NCI-H526 (cell line): Measurements from ENCODE around the gene FAM24B.

Experiments used
- DNase-seq, 2 experiments: peaks; one replicate each; lab custom pipeline; 2025; lab: John Stamatoyannopoulos, UW

Gene FAM24B

GRCh38 chr10:122827302-122827701 is 52.1 kb downstream of the FAM24B start:
- DNase-seq, result no peak

GRCh38 chr10:122822973-122823690 is 56.2 kb downstream of the FAM24B start:
- DNase-seq, result no peak

- no peak for DNase-seq
These were observed 57.6 kb downstream of the FAM24B start for GRCh38 chr10:122821808-122822207.

- no peak for DNase-seq
These were observed 63.9 kb downstream of the FAM24B start for GRCh38 chr10:122815458-122815857.

GRCh38 chr10:122814493-122814892 is 64.9 kb downstream of the FAM24B start:
- no peak for DNase-seq

- no peak for DNase-seq
These were observed 66.6 kb downstream of the FAM24B start for GRCh38 chr10:122812751-122813150.

- no peak for DNase-seq
These were observed 77.1 kb downstream of the FAM24B start for GRCh38 chr10:122802282-122802681.
